Limb (tissue), 2 donors: ENCODE measurements around the gene SERP2.

Experiments
- DNase-seq, 2 donors: peaks; one replicate each; pipeline ENCODE4 v3.0.0-alpha.2; 2016; ENCODE audit errors: extremely low spot score in 2 of 2

The SERP2 gene

DNA sequence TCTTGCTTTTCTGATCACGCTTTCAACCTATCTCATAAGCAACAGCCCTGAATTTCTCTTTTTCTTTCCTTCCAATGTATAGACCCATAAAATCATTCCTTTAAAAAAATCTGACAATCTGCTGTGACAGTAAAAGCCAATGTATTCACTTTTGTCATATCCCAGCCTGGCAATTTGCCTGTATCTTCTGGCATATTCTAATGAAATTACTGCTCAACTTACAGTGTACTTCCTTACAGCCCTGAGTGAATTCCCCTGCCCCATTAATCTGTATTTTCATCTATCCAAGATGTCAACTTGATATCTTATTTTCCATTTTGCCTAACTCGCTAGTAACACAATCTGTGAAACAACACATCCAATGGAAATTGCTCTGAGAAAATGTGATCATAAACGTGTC is 18.0 kb upstream of the SERP2 start:
- DNase-seq, result no peak

DNA sequence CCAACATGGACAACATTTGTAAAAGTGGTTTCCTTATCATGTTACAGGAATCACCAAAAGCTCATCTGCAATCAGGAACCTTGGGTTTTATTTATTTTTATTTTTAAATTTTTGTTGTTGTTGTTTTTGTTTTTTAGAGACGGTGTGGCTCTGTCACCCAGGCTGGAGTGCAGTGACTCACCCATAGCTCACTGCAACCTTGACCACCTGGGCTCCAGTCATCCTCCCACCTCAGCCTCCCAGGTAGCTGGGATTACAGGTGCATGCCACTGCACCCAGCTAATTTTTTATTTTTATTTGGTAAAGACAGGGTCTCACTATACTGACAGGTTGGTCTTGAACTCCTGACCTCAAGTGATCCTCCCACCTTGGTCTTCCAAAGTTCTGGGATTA is 13.6 kb upstream of the SERP2 start:
- DNase-seq, result no peak

DNA sequence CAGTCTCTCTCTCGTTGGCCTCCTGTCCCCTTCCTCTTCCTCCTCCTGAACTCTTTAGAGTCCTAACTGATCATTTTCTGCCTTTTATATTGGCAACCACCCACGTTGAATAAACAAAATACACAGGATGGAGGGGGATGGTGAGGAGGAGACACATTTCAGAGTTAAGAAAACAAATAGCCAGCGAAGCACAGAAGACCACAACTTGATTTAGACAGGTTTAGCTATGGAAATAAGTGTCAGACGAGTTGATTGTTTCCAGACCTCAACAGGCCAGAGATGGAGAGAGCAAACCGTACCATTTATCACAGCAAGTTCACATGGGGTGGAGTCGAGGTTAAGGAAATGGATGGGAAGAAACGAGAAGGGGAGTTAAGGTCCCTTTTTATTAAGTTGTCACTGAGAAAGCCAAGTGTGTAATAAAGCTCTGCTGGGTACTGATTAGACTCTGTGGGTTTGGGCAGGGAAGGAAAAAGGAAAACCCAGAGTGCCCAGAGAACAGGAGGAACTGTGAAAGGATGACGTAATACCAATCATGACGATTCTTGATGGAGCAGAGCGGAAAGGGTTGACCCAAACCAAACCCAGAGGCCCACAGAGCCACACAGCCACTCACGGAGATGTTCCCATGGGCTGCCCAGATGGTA is 11.1 kb upstream of the SERP2 start:
- no peak for DNase-seq

DNA sequence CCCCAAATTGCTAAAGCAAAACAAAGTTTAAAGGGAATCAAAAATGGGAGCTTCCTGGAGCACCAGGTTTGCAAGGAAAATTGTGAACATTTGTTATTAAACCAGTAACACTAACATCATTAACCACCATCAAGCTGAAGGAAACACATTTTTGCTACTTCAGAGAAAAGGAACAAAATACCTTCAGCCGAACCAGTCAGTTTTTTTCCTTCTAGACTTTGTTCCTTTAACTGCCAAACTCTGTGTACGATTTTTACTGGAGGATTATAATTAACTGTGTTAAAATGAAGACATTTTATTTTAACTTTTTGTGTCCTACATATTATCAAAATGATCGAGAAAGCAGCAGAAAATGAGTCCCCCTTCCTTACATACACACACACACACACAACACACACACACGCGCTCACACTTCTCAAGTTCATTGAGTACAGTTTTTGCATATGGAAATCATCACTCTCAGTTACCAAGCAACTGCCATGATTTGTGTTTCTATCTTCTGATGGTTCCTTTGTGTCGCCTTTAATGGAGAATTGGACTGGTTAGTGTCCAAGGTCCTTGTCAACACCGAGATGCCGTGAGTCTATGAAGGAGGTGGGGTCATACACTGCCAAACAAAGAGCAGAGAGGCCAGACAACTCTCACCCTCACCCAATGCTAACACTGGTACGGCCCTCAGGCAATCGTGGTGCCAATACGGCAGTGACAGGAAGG is 9.8 kb upstream of the SERP2 start:
- DNase-seq, result peak in 1 of 2 donors; percentile 50

DNA sequence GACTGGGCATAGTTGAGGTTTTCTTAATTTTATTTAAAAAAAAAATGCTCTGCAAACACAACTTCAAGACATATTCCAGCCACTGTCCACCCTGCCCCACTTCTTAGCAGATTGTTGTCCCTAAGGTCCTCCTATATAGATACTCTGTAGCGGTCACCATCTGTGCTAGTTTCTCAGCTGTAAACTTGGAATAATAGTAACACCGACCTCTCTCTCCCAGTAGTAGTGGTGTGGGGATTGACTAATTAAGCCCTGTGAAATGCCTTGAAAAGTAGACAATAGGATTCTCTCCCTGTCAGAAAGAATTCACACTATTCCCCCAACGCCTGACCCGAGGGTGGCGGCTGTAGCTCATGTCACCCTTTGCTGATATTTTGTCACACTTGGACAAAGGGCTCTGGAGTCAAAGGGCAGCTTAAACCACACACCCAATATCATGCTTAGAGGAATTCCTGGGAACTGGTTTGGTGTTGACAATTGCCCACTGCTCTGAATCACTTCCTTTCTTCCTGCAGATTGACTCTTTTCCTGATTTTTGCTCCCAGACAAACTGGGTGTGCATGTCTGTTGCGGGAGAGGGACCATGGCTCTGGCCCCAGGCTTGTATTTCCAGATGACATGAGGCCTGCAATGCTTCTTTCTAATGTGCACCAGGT is 9.2 kb upstream of the SERP2 start:
- no peak for DNase-seq

DNA sequence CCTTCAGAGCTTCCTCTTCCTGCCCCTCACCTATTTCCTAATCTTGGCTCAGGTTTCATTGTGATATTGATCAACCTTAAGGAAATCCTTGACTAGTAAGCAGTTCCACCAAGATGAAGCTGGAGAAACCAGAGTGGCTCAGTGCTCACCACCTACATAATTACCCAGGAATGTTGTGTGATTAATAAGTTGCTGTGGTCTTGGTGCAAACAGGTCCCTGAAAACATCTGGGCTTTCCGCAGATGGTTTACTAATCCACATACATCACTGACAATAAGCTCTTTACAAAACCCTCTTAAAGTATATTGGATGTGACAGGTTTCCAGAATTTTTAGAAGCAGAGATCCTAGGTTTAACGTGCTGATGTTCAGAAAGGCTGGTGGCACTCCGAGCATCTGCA is 8.6 kb upstream of the SERP2 start:
- no peak for DNase-seq

DNA sequence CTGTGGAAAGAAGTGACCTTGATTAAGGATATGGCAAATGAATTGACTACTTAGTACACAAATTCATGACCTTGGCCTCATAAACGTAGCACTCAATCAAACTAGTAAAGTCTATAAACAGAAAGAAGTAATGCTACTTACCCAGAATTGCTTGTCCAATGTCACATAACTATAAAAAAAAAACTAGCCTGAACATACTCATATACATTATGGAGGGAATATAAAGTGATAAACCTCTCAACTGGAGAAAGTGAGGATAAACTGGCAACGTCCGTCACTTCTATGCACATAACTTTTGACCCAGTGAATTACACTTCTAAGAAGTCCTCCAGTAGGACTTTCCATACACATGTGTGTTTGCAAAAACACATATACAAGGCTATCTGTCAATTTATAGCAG is 7.7 kb upstream of the SERP2 start:
- DNase-seq, result no peak

DNA sequence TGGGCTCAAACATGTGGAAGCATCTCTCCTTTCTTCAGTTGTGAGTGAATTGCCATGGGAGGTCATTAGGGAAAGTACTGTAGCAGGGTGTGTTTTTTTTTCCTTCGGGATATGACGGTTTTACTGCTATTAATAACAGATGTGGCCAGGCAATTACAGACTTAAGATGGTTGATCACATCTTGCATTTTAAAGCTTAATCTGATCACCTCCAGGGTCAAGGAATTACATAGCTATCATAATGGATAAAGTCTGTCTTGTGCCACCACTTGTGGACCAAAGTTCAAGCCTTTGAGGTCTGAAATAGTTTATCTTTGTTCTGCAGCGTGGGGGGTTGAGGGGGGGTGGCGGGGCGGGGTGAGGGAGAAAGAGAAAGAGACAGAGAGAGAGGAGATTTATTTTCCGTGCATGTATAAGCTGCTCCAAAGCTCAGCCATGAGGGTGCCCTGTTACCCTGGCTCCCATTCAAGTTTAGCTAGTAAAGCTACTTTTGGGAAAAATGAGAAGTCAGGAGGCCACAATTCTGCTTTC is 5.5 kb upstream of the SERP2 start:
- DNase-seq, result no peak

DNA sequence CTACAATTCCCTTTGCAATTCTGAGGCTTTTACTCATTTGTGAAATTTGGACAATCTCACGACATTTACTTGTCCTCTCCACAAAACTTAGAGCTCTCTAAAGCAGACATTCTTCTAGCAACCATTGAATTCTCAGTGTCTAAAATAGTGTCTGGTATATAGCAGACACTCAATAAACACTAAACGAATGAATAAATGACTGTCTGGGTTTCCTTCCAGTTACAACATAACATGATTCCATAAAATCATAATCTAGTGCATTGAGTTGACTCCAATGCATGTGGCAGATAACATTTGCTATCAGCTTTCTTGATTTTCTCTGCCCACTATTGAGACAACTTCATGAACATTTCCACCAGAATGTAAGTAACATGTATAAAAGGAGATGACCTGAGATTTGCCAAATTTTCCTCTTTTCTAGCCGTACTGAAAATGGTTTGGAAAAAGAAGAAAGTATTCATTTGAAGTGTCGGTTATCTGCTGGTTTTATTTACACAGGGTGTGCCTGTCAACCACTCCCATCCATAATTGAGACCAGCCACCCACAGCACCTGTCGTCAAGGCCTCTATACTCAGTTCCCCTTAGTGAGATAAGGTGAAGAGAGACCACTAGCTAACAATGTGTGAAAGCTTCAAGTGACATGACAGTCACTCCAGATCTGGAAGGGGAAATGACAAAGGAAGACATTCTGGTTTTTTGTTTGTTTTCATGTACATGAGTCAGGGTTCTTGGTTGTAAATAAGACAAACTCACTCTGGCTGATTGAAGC is 4.8 kb upstream of the SERP2 start:
- no peak for DNase-seq

DNA sequence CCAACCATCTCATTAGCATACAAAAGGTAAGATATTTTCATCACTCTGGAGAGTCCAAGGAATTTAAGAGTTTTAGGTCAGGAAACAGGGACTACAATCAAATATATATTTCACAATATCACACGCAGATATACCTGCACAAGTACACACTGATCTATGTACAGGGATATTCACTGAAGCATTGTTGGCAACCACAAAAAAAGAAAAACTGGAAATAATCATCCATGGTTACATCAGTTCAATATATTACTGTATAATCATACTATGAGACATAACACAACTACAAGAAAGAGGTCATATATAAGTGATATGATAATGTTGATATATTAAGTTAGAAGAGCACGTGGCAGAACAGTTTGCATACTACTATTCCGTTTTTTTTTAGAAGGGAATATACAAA is 2.2 kb upstream of the SERP2 start:
- DNase-seq, result no peak

DNA sequence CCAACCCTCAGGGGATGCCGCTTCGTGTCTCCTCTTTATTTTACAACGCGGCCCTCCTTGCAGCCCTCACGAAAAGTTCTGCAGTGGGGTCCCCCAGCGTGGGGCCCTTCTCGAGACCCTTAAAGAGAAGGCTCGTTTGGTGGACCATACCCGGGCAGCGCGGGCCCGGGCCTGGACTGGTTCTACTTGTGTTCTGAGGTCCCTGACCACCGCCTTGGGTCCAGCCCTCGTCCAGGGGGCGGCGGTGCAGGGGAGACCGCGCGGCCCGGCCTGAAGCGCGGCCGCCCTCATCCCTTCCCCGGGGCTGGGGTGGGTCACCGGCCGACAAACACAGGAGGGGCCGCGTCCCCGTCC is 400 bp upstream of the SERP2 start:
- peak in 1 of 2 donors; percentile 44 for DNase-seq

DNA sequence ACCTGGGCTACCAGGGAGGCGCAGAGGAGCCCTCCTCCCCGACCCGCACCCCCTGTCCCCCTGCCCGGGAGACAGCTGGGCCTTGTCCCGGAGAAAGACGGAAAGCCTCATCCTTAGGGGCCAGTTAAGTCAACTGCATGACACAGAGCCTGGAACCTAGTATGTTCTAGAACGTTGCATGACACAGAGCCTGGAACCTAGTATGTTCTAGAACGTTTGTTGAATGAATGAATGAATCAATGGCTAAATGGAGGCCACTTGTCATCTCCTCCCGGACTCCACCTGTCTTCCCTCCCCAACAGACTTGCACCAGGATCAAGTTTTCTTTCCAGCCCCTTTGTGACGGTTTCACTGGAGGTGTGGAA is 706 bp downstream of the SERP2 start:
- DNase-seq, result no peak

DNA sequence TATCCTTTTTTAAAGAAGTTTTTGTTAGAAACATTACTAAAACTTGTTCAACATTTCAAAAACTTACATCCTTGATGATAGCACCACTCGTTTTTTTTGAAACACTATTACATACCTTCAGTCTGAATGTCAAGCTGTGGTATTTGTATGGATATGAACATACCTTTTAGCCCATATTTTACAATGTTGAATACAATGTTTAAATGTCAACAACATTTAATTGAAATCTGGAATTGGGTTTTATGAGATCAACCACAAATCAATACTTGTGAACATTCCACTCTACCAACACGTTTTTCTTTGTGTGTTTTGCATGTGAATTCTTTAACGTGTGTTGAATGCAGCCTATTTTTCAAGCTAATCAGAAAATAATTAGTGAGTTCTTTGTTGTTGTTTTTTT is 4.7 kb downstream of the SERP2 start:
- DNase-seq, result no peak

DNA sequence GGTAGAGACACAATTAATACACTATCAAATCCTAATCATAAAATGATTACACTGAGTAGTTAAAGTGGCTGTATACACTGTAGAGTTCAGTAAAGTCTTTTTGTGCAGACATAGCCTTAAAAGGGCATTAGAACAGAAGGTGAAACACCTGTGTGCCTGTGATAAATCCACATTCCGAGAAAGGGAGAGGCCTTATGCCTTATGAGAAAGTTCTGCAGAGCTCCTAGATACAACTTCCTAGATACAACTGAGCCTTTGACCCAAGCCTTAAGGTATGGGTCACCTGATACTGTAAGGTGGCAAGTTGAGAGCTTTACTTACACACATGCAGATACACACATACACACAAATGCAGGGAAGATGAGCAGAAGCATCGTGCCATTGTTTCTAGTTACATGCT is 6.3 kb downstream of the SERP2 start:
- DNase-seq, result no peak

DNA sequence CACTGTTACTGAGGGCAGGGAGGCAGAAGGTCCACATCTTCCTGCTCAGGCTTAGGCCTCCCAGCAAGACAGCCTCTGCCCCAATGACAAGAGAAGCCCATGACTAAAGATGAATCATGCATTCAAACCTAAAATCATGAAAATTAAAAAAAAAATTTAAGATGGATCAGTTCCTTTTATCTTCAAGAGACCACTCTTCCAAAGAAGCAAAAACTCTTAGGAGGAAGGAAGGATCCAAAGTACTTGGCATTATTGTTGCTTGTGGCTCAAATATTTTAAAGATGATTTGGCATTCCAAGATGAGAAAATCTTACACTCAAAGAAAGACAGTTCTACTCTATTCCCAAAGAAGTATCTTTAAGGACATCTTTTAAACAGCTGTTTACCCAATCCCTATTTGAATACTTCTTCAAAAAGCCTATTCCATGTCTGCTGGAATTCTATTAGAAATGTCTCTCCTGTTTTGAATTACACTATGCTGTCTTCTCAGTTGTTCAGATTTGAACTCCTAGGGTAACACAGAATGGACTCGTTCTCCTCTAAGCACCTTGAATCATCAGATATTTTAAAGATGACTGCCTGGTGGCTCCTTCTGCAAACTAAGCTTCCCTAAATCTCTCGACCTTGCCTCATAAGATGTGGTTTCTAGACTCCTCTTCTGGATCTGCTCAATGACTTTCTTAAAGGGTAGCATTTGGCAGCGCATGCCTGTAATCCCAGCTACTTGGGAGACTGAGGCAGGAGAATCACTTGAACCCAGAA is 7.0 kb downstream of the SERP2 start:
- no peak for DNase-seq

DNA sequence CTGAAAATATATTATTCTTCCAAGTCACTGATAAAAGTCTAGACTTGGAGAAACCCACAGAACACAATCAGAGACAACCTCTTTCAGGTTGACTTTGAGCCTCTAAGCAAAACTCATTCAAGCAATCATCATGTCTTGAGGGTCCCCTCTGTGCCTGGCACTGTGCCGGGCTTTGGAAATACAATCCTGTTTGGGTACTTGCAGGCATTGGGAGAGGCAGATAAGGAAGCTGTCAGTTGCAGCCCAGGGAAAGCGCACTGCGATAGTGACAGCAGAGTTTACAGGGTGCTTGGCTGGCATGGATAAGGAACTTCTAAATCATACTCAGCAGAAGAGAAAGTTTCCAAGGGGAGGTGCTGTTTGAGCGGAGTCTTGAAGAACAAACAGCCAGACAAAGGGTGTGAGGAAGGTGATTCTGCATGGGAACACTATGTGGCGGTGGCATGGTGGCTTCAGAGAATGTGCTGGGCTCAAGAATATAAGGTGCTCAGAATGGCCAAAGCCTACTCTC is 9.1 kb downstream of the SERP2 start:
- no peak for DNase-seq

DNA sequence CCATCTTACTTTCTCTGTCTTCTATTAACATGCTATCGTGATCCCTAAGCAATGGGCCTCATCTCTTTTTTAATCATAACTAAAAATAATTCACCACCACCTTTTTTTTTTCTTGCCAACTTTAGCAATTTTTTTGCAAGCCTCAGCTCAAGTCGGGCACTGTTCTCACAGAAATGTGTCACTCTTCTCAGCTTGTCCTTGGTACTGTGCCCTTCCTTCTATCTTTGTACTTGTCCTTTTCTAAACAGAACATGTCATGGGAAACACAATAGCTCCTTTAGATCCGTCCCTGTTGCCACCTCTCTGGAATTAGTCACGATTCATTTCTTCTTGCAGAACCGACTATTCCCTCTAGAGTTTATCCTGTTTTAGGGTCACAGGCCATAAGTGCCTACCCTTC is 10.3 kb downstream of the SERP2 start:
- no peak for DNase-seq

DNA sequence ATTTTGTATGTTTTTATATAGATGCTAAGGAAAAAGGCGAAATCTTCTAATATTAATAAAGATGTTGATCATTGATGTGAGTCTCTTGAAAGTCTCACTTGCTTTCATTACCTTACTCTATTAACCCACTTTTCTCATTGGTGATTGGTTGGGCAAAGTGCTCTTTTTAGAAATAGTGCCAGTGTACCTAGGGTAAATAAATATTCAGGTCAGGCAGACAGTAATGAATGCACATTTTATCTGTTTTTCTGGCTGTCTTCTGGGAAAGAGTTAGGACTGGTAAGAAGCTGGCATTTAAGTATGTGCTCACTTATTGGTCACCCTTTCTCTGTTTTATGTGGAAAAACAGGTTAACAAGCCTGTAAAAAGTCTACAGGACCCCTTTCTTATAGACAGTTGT is 11.2 kb downstream of the SERP2 start:
- DNase-seq, result no peak

DNA sequence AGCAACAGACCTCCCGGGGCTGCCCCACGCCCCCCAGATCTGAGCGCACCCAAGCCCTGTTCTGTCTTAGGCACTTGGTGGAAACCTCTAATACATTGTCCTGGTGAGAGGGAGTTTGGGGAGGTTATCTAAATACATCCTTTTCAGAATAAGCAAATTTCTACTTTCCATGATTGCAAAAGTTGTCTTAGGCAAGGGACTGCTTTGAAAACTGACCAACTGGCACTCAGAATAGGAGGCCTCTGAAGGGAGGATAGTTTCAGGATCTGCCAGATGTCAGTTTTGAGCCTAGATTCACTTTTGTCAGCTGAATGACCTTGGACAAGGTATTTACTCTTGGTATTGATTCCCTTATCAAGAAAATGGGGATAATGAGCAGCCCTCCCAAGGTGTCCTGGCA is 11.8 kb downstream of the SERP2 start:
- DNase-seq, result no peak

DNA sequence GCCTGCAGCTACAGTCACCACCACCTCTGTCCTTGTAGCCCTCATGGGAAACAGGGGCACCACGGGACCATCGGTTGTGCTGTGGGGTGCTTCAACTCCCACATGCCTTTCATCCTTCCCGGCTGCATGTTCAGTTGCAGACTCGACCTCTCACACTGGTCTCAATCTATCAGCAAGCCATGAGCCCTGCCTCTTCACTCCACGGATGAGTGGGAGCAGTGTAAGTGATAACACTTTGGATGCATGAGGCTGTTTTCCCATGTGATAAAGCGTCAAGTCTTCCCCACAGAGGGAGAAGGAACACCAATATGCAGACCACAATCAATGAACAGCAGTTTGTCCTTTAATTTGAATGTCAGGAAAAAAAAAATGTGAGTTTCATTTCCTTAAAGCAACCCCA is 12.2 kb downstream of the SERP2 start:
- no peak for DNase-seq

DNA sequence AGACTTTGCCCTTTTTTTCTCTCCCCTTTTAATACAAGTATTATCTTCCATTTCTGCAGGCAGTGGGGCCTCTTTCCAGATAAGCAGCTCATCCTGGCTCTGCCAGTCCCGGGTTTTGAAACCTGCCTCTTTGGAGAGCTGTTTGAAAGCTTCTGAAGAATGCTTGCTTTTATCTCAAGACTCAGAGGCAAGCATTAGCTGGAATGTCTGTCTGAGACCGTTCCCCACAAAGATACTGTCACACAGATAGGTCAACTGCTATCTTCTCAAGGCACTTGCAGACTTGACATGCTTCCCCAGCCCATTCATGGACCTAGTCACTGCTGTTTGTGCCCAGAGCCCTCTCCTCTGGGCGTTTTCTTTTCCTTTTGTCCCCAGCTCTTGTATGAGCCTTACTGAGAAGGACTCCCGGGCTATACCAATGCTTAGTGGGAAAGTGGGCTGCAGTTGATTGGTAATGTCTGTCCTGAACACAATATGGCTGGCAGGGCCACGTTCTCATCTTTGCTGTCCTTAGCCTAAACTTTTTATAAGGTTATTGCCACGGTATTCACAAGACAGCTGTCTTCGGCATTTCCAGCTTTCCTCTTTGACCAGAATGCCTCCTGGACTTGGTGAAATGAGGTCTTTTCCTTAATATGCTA is 13.4 kb downstream of the SERP2 start:
- no peak for DNase-seq
